Activated CD8-positive, alpha-beta memory T cell treated with anti-CD3 and anti-CD28 coated beads for 24 hours (primary cell): ENCODE measurements around the gene NUDT19.
A peak's percentile ranks its signal among the peaks of the same experiment; 100 is the strongest.
"Not testable (repeated sequence)": the region's sequence is repeated elsewhere in the genome, so short reads cannot be mapped to it uniquely, and the experiment has no call there.

Source experiments
- DNase-seq: peaks from one replicate; pipeline ENCODE4 v3.0.0-alpha.2; 2020

NUDT19 gene

DNA sequence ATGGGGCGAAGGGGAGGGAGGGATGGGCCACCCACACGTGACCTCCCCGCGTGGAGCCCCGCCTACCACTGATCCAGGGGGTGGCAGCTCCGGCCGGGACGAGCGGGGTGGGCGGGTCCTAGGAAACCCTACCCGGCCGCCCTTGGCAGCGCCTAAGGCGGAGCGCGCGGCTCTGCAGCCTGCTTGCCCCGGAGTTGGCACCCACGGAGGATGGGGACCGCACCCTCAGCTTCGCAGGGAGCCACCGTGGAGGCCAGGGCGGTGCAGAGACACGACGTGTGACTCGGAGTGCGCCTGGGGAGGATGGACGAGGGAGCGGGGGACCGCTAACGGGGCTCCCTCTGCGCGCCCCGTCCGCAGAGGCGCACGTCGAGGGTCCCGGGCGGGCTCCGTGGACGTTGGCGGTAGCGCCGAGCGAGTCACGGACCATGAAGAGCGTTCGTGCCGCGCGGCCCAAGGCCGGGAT lies 15.9 kb upstream of the NUDT19 start, which contains the start of gene RGS9BP:
RGS9BP (plus strand) TSS at position 129 of the 466 bp plus-strand sequence. CDS start 416 bp downstream, outside the sequence.
- DNase-seq, result peak; percentile 79

- peak; percentile 73 for DNase-seq
These were observed 15.3 kb upstream of the NUDT19 start for GRCh38 chr19:32676186-32676894.

GRCh38 chr19:32676895-32677359 lies 14.7 kb upstream of the NUDT19 start:
- no peak for DNase-seq

DNA sequence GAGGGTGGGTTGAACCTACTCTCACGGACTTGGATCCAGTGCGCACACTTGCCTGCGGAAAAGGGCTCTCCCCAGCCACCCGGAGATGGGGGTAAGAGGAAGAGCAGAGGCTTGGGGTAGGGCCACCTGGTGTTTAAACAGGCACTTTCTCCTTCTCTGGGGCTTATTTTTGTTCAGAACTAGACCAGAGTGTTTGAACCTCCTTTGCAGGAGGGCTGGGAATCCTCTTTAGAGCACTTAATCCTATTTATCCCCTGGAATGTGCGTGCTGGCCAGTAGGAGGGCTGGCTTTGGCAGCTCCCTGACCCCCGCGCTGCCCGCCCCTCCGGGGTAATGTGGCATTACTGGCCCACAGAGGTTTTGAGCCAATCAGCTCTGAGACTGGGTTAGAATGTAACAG lies 14.0 kb upstream of the NUDT19 start:
- DNase-seq, result no peak

DNA sequence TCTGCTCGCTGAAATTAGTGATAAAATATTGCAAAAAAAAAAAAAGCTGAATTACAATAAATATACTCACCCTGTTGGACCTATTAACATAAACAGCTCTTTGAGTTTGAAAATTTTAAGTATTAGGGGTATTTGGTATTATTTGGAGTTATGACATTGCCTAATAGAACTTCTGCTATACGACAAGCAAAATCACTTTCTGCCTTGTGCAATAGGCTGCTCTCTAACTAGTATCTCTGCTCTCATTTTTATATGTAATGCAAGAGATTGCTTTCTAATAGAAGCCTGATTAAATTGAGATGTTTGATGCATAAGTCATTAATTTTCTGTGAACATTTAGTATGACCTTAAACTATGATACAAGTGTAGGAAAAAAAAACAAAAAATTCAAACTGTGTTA lies 10.6 kb upstream of the NUDT19 start:
- no peak for DNase-seq

DNA sequence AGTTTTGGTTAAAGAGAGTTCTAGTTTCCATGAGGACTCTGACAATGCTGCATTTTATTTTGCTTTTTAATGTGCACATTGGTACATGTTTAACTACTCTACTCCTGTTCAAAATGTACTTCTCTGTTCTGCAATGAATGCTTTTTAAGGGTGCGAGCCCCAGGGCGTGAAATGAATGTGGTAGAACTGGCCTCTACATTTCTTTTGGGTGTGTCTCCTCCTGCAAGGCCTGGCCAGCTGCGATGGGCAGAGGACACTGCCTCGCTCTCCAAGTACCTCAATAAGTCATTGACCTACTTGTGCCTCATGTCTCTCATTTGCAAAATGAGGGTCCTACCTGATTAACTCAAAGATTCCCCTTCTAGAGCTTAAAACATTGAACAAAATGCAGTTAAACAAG lies 9.3 kb upstream of the NUDT19 start:
- no peak for DNase-seq

DNA sequence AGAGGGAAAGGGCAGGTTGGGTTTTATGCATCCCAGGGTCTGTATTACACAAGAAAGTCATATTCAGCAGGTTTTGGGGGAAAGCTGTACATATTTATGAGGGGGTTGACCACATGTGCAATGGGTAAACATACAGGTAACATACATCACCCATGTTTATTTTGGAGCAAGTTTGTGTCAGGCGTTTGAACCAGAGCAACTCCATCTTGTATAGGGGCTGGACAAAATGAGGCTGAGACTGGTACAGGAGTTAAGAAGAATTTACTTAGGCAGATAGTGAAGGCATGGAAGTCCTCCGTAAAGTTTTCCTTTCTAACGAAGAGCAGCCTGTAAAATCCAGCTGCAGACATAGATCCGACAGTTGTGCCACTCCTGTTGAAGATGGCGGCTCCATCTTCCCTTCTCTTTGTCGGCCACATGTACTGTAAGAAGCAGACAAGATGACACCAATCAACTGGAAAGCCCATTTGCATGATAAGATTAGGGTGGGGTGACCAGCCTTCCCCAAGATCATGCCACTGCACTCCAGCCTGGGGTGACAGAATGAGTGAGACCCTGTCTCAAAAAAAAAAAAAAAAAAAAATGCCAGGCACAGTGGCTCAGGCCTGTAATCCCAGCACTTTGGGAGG lies 4.7 kb upstream of the NUDT19 start:
- DNase-seq, result no peak

- no peak for DNase-seq
These were observed 3.9 kb upstream of the NUDT19 start for GRCh38 chr19:32687681-32688080.

DNA sequence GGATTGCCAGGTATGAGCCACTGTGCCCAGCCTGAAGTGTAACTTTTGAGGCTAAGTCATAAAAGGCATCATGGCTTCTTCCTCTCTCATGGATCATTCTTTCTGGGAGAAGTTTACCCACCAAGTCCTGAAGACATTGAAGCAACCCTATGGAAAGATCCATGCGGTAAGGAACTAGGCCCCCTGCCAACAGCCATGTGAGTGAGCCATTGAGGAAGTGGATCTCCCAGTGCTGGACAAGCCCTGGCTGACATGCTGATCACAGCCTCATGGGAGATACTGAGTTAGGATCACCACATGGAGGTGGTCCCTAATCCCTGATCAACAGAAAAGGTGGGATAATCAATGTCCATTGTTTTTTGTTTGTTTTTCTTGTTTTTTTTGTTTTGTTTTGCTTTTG lies 3.3 kb upstream of the NUDT19 start:
- no peak for DNase-seq

DNA sequence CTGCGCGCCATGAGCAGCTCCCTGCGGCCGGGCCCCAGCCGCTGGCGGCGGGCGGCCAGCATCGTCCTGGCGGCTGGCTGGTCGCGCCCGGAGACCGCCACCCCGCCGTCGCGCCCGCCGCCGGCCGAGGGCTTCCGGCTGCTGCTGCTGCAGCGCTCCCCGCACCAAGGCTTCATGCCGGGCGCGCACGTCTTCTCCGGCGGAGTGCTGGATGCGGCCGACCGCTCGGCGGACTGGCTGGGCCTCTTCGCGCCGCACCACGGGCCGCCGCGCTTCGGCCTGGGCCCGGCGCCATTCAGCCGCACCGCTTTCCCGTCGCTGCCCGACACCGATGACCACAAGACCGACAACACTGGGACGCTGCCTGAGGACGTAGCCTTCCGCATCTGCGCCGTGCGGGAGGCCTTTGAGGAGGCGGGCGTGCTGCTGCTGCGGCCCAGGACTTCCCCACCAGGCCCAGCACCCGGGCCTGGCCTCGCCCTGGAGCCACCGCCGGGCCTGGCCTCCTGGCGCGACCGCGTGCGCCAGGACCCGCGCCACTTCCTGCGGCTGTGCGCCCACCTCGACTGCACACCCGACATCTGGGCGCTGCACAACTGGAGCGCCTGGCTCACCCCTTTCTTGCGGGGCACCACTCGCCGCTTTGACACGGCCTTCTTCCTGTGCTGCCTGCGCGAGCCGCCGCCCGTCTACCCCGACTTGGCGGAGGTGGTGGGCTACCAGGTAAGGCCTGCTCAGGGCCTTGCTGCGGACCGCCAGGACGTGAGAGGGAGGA lies 518 bp downstream of the NUDT19 start:
- peak; percentile 84 for DNase-seq

GRCh38 chr19:32692727-32693061 lies 1.1 kb downstream of the NUDT19 start:
- DNase-seq, result no peak

DNA sequence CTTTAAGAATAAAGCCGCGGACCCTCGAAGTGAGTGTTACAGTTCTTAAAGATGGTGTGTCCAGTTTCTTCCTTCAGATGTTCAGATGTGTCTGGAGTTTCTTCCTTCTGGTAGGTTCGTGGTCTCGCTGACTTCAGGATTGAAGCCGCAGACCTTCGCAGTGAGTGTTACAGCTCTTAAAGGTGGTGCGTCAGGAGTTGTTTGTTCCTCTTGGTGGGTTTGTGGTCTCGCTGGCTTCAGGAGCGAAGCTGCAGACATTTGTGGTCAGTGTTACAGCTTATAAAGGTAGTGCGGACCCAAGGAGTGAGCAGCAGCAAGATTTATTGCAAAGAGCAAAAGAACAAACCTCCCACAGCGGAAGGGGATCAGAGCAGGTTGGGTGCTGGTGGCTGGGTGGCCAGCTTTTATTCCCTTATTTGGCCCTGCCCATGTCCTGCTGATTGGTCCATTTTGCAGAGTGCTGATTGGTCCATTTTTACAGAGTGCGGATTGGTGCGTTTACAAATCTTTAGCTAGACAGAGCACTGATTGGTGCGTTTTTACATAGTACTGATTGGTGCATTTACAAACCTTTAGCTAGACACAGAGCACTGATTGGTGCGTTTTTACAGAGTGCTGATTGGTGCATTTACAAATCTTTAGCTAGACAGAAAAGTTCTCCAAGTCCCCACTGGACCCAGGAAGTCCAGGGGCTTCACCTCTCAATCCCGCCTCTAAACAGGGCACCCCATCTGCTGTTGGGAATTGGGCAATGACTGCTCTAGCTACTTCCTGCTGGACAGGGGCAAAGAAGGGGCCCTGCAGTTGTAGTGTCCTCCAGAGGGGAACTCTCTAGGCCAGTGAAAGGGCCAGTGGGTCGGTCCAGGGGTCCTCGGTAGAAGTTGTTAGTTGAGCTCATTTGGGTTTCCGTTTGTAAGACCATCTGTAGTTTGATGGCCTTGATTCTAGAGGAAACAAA lies 1.8 kb downstream of the NUDT19 start:
- DNase-seq, result peak; percentile 78

GRCh38 chr19:32694316-32694715 lies 2.7 kb downstream of the NUDT19 start:
- DNase-seq, result not testable (repeated sequence)

DNA sequence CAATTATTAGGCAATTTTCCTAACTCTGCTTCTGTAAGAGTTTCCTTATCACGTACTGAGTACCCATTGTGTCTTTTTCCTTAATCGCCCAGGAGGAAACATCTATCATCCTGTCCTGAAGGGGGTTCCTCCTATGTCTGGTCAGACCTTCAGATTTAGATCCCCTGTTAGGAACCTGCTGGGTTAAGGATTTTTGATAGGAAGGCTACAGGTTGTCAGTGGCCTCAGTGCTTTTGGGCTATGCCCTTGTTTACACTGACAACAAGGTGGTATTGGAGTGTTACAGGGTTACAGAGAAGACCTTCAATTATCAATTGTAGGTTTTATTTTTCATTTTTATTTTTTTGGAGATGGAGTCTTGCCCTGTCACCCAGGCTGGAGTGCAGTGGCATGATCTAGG lies 3.2 kb downstream of the NUDT19 start:
- DNase-seq, result not testable (repeated sequence)

- not testable (repeated sequence) for DNase-seq
These were observed 3.9 kb downstream of the NUDT19 start for GRCh38 chr19:32695506-32695905.

DNA sequence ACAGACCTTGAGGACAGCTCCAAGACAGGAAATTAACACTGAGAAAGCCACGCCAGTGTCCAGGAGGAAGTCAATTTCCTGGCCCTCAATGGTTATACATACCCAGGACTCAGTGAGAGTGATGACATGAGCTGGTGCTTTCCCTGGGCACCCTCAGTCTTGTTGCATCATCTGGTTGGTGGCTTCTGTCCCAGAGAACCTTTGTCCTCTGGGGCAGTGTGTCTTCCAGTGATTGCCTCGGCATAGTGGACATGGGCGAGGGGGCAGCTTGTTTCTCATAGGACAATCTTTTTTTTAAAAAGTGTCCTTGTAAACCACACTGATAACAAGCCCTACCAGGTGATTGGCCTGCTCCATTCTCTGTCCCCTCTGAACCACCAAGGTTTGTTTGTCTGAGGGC lies 5.2 kb downstream of the NUDT19 start:
- not testable (repeated sequence) for DNase-seq

DNA sequence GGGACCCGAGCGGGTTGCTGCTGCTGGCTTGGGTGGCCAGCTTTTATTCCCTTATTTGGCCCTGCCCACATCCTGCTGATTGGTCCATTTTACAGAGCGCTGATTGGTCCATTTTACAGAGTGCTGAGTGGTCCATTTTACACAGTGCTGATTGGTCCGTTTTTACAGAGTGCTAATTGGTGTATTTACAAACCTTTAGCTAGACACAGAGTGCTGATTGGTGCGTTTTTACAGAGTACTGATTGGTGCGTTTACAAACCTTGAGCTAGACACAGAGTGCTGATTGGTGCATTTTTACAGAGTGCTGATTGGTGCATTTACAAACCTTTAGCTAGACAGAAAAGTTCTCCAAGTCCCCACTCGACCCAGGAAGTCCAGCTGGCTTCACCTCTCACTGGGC lies 8.5 kb downstream of the NUDT19 start:
- DNase-seq, result not testable (repeated sequence)

GRCh38 chr19:32702010-32702409 lies 10.4 kb downstream of the NUDT19 start:
- no peak for DNase-seq

- not testable (repeated sequence) for DNase-seq
These were observed 12.4 kb downstream of the NUDT19 start for GRCh38 chr19:32704006-32704405.

DNA sequence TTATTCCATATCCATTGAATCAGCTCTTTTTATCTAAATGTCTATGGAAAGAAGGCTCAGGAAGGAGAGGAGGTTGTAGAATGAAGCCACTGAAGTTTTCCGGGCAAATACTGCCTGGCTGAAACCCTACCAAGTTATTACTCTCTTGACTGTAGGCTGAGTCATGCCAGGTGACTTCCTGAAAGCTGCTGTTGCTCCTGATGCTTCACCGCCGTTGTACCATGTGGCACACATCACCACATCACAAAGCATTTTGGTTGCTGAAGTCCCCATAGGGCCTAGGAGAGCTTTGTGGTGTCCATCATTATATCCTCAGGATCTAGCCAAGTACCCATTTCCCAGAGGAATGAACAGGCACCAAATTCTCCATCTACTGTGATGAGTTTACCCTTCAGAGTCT lies 16.8 kb downstream of the NUDT19 start:
- peak; percentile 55 for DNase-seq

DNA sequence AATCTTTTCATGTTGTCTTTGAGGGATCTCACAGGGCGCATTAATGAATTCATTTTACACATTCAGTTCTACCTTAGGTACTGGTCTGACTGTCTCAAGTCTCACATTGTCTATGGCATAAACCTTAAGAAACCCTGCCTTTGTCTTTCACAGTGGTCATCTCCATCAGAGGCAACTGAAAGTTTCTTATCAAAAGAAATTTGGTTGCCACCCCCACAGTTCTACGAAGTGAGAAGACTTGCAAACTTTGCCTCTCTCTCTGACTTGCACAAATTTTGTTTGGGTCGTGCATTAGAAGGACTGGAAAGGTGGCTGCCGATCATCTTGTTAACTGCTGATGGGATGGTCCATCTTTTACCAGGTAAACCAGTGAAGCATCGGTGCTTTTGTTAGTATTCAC lies 17.4 kb downstream of the NUDT19 start:
- peak; percentile 9 for DNase-seq

- DNase-seq, result no peak
These were observed 20.1 kb downstream of the NUDT19 start for GRCh38 chr19:32711747-32712146.
